Measurements from ENCODE around the gene GBP1. TPM values are rescaled to one million over a fixed set of nuclear protein-coding genes. Genes with fewer than 3 reads are reported as not detected.

GBP1 gene
- polyA plus RNA-seq, 1 experiment = 55.3 TPM

DNA sequence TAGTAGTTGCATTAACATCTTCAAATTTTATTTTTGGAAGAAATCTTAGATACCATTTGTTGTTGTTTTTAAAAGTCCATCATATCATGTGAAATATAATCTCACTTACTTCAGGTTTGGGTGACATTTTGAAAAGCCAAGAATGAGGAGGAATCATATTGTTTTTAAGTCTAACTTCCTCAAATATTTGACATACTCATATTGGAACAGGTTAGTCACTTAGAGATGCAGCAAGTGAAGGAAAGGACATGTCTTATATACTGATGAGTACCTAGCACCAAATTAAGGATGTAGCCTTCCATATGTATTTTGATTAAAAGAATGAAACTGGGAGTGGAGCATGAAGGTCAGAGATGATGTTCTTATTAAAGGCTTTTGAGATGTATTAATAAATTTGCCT lies 37.0 kb upstream of the GBP1 start:
- TF ChIP-seq, protein P1, sequence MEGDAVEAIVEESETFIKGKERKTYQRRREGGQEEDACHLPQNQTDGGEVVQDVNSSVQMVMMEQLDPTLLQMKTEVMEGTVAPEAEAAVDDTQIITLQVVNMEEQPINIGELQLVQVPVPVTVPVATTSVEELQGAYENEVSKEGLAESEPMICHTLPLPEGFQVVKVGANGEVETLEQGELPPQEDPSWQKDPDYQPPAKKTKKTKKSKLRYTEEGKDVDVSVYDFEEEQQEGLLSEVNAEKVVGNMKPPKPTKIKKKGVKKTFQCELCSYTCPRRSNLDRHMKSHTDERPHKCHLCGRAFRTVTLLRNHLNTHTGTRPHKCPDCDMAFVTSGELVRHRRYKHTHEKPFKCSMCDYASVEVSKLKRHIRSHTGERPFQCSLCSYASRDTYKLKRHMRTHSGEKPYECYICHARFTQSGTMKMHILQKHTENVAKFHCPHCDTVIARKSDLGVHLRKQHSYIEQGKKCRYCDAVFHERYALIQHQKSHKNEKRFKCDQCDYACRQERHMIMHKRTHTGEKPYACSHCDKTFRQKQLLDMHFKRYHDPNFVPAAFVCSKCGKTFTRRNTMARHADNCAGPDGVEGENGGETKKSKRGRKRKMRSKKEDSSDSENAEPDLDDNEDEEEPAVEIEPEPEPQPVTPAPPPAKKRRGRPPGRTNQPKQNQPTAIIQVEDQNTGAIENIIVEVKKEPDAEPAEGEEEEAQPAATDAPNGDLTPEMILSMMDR (IDR thresholded peaks at IDR 0.05; ENCODE audit: insufficient read depth, low read depth, low read length) = no peak
- no peak overlapping the region for H3K4me3 ChIP-seq (ENCODE audit: low read depth, low read length)
- no peak for DNase-seq (ENCODE audit: low read depth)
- no peaks in the 10 kb centered on the region for H3K36me3 ChIP-seq (ENCODE audit: control insufficient read depth, insufficient read depth, low read length)
- ChIA-PET CTCF (no interaction called here), POLR2A (no interaction called here)
- H3K27me3 ChIP-seq (ENCODE audit: control insufficient read depth, insufficient read depth, low read length) = no peaks in the 10 kb centered on the region

DNA sequence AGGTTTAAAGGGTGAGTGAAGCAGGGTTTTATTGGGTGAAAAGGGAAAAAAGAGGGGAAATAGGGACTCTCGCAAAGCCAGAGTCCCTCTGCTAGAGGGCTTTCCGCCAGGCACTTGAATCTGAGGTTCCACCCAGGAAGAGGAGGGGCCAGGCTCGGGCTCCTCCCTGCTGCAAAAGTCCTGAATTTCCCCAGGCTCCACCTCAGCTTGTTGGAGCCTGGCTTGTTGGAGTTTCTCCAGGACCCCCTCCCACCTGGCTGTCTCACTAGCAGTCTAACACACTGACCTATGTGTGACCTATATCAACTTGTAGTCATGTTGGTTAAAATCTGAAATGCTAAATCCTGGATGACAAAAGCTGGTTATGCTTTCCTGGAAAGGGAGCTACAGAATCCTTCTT lies 35.4 kb upstream of the GBP1 start:
- POLR2A ChIA-PET = no interaction called here
- DNase-seq (ENCODE audit: low read depth) = no peak
- Histone ChIP-seq H3K27me3 (ENCODE audit: control insufficient read depth, insufficient read depth, low read length) (no peaks in the 10 kb centered on the region), H3K4me3 (ENCODE audit: low read depth, low read length) (no peak overlapping the region), H3K36me3 (ENCODE audit: control insufficient read depth, insufficient read depth, low read length) (no peaks in the 10 kb centered on the region)
- TF ChIP-seq, protein P1 (IDR thresholded peaks at IDR 0.05; ENCODE audit: insufficient read depth, low read depth, low read length) = no peak
- CTCF ChIA-PET = interaction anchor here (1.4 kb wide), 1 partner anchor 15 kb away, joined by 4 read pairs; no protein-coding TSS in a partner anchor

DNA sequence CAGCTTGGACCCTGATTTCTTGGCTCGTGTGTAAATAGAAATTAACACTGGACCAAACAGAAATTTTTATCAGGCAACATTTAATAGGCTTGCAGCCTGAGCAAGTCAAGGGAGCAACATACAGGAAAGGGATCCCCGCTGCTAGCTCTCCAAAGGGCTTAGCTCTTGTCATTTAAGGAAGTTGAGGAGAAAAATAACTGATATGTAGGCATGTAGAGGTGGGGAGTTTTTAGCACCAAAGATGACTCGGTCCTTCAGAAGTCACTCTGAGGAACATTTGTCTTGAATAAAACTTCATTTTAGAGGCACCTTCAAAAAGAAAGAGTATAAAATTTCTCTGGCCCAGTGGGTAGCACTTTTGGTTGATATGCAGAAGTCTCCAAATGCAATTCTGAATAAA lies 33.8 kb upstream of the GBP1 start:
- no peaks in the 10 kb centered on the region for H3K27me3 ChIP-seq (ENCODE audit: control insufficient read depth, insufficient read depth, low read length)
- no peak overlapping the region for H3K4me3 ChIP-seq (ENCODE audit: low read depth, low read length)
- no peak for DNase-seq (ENCODE audit: low read depth)
- ChIA-PET POLR2A (no interaction called here), CTCF (interaction anchor here (0.7 kb wide), 1 partner anchor 19 kb away, joined by 3 read pairs; no protein-coding TSS in a partner anchor)
- TF ChIP-seq, protein P1 (IDR thresholded peaks at IDR 0.05; ENCODE audit: insufficient read depth, low read depth, low read length) = no peak
- H3K36me3 ChIP-seq (ENCODE audit: control insufficient read depth, insufficient read depth, low read length) = no peaks in the 10 kb centered on the region

DNA sequence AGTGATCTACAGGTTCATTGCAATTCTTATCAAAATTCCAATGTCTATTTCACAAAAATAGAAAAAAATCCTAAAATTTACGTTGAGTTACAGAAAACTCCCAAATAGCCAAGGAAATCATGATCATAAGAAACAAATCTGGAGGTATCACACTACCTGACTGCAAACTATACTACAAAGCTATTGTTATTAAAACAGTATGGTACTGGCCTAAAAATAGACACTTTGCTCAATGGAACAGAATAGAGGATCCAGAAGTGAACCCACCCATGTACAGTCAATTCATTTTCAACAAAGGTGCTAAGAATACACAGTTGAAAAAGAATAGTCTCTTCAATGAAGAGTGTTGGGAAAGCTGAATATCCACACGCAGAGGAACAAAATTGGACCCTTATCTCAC lies 30.7 kb upstream of the GBP1 start:
- TF ChIP-seq, protein P1 (IDR thresholded peaks at IDR 0.05; ENCODE audit: insufficient read depth, low read depth, low read length) = no peak
- no peaks in the 10 kb centered on the region for H3K36me3 ChIP-seq (ENCODE audit: control insufficient read depth, insufficient read depth, low read length)
- no peaks in the 10 kb centered on the region for H3K27me3 ChIP-seq (ENCODE audit: control insufficient read depth, insufficient read depth, low read length)
- ChIA-PET CTCF (no interaction called here), POLR2A (no interaction called here)
- DNase-seq (ENCODE audit: low read depth) = no peak
- no peak overlapping the region for H3K4me3 ChIP-seq (ENCODE audit: low read depth, low read length)

DNA sequence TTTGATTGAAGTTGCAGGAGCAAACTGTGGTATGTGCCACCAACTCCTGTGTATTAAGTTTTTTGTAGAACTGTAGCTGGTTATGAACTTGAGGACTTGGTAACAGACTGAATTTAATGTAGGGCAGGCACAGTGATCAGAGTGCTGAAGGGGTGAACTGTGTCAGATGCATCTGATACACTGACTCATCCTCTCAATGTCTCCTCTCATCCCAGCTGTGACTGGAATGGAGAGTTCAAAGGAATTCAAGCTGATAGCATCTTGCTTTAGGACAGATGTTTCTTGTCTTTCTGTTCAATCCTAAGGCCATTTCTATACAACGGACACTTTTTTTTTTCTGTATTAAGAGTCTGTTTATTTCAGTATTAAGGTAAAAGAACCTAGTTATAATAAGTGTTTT lies 25.0 kb upstream of the GBP1 start:
- Histone ChIP-seq H3K27me3 (ENCODE audit: control insufficient read depth, insufficient read depth, low read length) (no peaks in the 10 kb centered on the region), H3K4me3 (ENCODE audit: low read depth, low read length) (no peak overlapping the region), H3K36me3 (ENCODE audit: control insufficient read depth, insufficient read depth, low read length) (no peaks in the 10 kb centered on the region)
- DNase-seq (ENCODE audit: low read depth) = no peak
- ChIA-PET POLR2A (no interaction called here), CTCF (no interaction called here)
- TF ChIP-seq, protein P1 (IDR thresholded peaks at IDR 0.05; ENCODE audit: insufficient read depth, low read depth, low read length) = no peak

Data from BJ (cell line).